HepG2 (cell line): ENCODE data around the gene GMPPA. TPM values are rescaled to one million over a fixed set of nuclear protein-coding genes. Genes with fewer than 3 reads are reported as not detected.

Source experiments
- ADNP ChIP-seq: sonication (generic); formaldehyde crosslinking; IDR thresholded peaks from 2 replicates; pipeline ENCODE4 v1.4.0; 2020; ENCODE audit warnings: missing genetic modification reagents
- ERF ChIP-seq: IDR thresholded peaks from 2 replicates; pipeline ENCODE4 v1.6.1; 2018; ENCODE audit warnings: missing biosample characterization, missing genetic modification reagents
- FOXO1 ChIP-seq: sonication (generic); formaldehyde crosslinking; IDR thresholded peaks from 2 replicates; pipeline ENCODE4 v1.4.0; 2020; ENCODE audit warnings: missing genetic modification reagents
- GLMP ChIP-seq: sonication (generic); formaldehyde crosslinking; IDR thresholded peaks from 2 replicates; pipeline ENCODE4 v1.9.0; 2021; ENCODE audit warnings: missing genetic modification reagents, mild to moderate bottlenecking, borderline replicate concordance
- KDM2A ChIP-seq: sonication (generic); formaldehyde crosslinking; IDR thresholded peaks from 2 replicates; pipeline ENCODE4 v1.4.0; 2020; ENCODE audit warnings: low read depth, missing genetic modification reagents, borderline replicate concordance
- MAX ChIP-seq: IDR thresholded peaks from 2 replicates; pipeline ENCODE4 v1.6.1; 2012; ENCODE audit warnings: inconsistent platforms
- MAZ ChIP-seq, 2 experiments: sonication (generic) in 1 of 2; formaldehyde crosslinking in 1 of 2; IDR thresholded peaks; 2 replicates each; pipeline versions ENCODE4 v1.5.0 to v1.6.1; 2012 to 2020; ENCODE audit warnings: low read depth in 2 of 2, mild to moderate bottlenecking in 2 of 2, borderline replicate concordance in 1 of 2, improper control_type of control experiment in 1 of 2, low read length in 1 of 2, missing genetic modification reagents in 1 of 2, moderate library complexity in 1 of 2
- MED1 ChIP-seq: sonication (generic); formaldehyde crosslinking; IDR thresholded peaks from 2 replicates; pipeline ENCODE4 v1.4.0; 2020; ENCODE audit warnings: missing genetic modification reagents
- MEIS1 ChIP-seq: sonication (generic); formaldehyde crosslinking; IDR thresholded peaks from 2 replicates; pipeline ENCODE4 v1.9.0; 2021; ENCODE audit warnings: mild to moderate bottlenecking, missing genetic modification reagents, moderate library complexity, borderline replicate concordance
- NFE2L1 ChIP-seq: sonication (generic); formaldehyde crosslinking; IDR thresholded peaks from 2 replicates; pipeline ENCODE4 v1.4.0; 2020; ENCODE audit warnings: missing genetic modification reagents, mild to moderate bottlenecking, borderline replicate concordance
- NFRKB ChIP-seq: fragments of 450-650 bp; IDR thresholded peaks from 2 replicates; pipeline ENCODE4 v1.6.1; 2017
- NONO ChIP-seq, 2 experiments: fragments of 450-650 bp in 1 of 2; sonication (generic) in 1 of 2; formaldehyde crosslinking in 1 of 2; IDR thresholded peaks in 1 of 2; conservative IDR thresholded peaks in 1 of 2; 2 replicates each; pipeline versions ENCODE4 v1.6.1 to v1.8.0; 2017 to 2022; ENCODE audit warnings: mild to moderate bottlenecking in 1 of 2, missing genetic modification reagents in 1 of 2, moderate library complexity in 1 of 2
- PHF8 ChIP-seq: sonication (generic); formaldehyde crosslinking; IDR thresholded peaks from 2 replicates; pipeline ENCODE4 v1.5.0; 2020; ENCODE audit warnings: missing genetic modification reagents
- POLR2AphosphoS2 ChIP-seq: IDR thresholded peaks from 2 replicates; pipeline ENCODE4 v1.6.1; 2011; ENCODE audit warnings: low read depth, low read length, improper control_type of control experiment
- ZBTB49 ChIP-seq: sonication (generic); formaldehyde crosslinking; IDR thresholded peaks from 2 replicates; pipeline ENCODE4 v1.4.0; 2020; ENCODE audit warnings: missing genetic modification reagents, borderline replicate concordance
- ZFP37 ChIP-seq: sonication (generic); formaldehyde crosslinking; IDR thresholded peaks from 2 replicates; pipeline ENCODE4 v1.4.0; 2020; ENCODE audit warnings: missing genetic modification reagents, borderline replicate concordance
- ZNF451 ChIP-seq: sonication (generic); formaldehyde crosslinking; IDR thresholded peaks from 2 replicates; pipeline ENCODE4 v1.5.0; 2020; ENCODE audit warnings: mild to moderate bottlenecking, missing genetic modification reagents
- ZNF543 ChIP-seq: sonication (generic); formaldehyde crosslinking; IDR thresholded peaks from 2 replicates; pipeline ENCODE4 v1.4.0; 2020; ENCODE audit warnings: mild to moderate bottlenecking, missing genetic modification reagents
- ZNF75D ChIP-seq: sonication (generic); formaldehyde crosslinking; IDR thresholded peaks from 2 replicates; pipeline ENCODE4 v1.8.1; 2023; ENCODE audit warnings: missing genetic modification reagents, mild to moderate bottlenecking, borderline replicate concordance
- ZNF766 ChIP-seq: sonication (generic); formaldehyde crosslinking; IDR thresholded peaks from 2 replicates; pipeline ENCODE4 v1.5.0; 2020; ENCODE audit warnings: missing genetic modification reagents, borderline replicate concordance
- polyA plus RNA-seq, 8 experiments: library from polyadenylated mRNA; depleted of rRNA in 3 of 8; stranded (reverse) in 7 of 8; unstranded in 1 of 8; fragments of >200 nt; fragmentation: Illumina TruSeq in 4 of 8; extraction: Trizol in 4 of 8; gene quantifications; 2 replicates each; pipeline versions ENCODE4 v1.2.1 to v1.2.3, GENCODE V29; 2011 to 2016; ENCODE audit warnings: low read depth in 4 of 8, missing spikeins in 1 of 8, mixed read lengths in 1 of 8; ENCODE audit not compliant: insufficient read depth in 1 of 8
- total RNA-seq, 5 experiments: library from RNA; depleted of rRNA; stranded (reverse); fragments of >200 nt; fragmentation: Illumina TruSeq; extraction: Trizol; gene quantifications; 2 replicates each; pipeline ENCODE4 v1.2.3, GENCODE V29; 2016; ENCODE audit warnings: low read depth in 1 of 5
- TF ChIP-seq, protein P1 (sequence below): sonication (generic); formaldehyde crosslinking; IDR thresholded peaks from 2 replicates; pipeline ENCODE4 v1.4.0; 2020; ENCODE audit warnings: missing genetic modification reagents, mild to moderate bottlenecking, borderline replicate concordance

Gene GMPPA
- total and polyA plus RNA-seq, 2 of the 13 experiments (the other 11 are each of a cell fraction or from before 2014, with no cell fraction given): 81.1 to 106 TPM

DNA sequence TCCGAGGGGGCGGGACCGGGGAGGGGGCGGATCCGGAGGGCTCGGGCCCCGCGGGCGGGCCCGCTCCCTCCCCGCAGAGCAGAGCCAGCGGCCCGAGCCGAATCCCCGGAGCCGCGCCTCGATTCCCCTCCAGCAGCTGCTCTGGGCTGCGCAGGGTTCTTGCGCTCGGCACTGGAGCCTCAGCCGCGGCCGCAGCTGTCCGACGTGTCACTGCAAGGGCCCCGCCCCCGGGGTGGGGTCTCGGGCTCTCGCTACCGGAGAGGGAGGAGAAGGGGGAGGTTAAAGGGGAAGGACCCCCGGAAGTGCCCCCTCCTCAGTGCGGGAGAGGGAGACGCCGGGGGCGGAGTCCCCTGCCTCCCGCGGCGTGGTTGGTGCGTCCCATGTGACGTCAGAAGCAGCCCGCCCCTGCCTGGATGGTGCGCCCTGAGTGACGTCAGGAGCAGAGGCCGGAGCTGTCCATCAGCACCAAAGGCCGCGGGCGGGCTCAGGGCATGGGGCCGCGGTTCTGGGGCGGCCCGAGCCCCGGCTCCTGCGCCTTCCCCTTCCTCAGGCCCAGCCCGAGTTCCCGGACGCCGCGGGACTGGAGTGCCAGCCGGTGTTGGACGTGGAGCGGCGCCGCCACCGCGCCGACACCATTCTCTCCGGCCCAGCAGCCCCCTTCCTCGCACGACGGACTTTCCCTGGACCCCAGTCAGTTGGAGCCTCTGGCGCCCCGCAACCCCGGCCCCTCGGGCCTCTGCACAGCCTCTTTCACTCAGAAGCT, 45.1 kb downstream of the GMPPA start, which contains the start of the genes CHPF and TMEM198 (continued):
- TF ChIP-seq FOXO1 (CRISPR knock-in tag) (peak; percentile 42), ZNF75D (no peak), MED1 (peak; percentile 82), MAX (peak; percentile 69), ZBTB49 (CRISPR knock-in tag) (peak; percentile 78; the same call in 1 of the 2 replicates), ZFP37 (CRISPR knock-in tag) (peak; percentile 95; the same call in 1 of the 2 replicates), ADNP (CRISPR knock-in tag) (no peak), NFE2L1 (CRISPR knock-in tag) (no peak), ZNF766 (0 out of 2 replicates have a peak, but pooled peaks have one; percentile 85), KDM2A (CRISPR knock-in tag) (peak; percentile 97), PHF8 (CRISPR knock-in tag) (peak; percentile 70), ZNF543 (CRISPR knock-in tag) (peak; percentile 80), NFRKB (no peak), POLR2AphosphoS2 (no peak), MAZ (IDR thresholded peaks at IDR 0.05; ENCODE audit: borderline replicate concordance, low read depth, low read length) (peak; percentile 99), MAZ (CRISPR knock-in tag; IDR thresholded peaks at IDR 0.05; ENCODE audit: low read depth) (peak; percentile 93), NONO (IDR thresholded peaks at IDR 0.05) (no peak), NONO (CRISPR knock-in tag; conservative IDR thresholded peaks at IDR 0.05) (peak; percentile 75), ZNF451 (CRISPR knock-in tag) (no peak), MEIS1 (peak; percentile 90; the same call in 1 of the 2 replicates), ERF (CRISPR knock-in tag) (peak; percentile 90), GLMP (CRISPR knock-in tag) (no peak)
- TF ChIP-seq, protein P1, sequence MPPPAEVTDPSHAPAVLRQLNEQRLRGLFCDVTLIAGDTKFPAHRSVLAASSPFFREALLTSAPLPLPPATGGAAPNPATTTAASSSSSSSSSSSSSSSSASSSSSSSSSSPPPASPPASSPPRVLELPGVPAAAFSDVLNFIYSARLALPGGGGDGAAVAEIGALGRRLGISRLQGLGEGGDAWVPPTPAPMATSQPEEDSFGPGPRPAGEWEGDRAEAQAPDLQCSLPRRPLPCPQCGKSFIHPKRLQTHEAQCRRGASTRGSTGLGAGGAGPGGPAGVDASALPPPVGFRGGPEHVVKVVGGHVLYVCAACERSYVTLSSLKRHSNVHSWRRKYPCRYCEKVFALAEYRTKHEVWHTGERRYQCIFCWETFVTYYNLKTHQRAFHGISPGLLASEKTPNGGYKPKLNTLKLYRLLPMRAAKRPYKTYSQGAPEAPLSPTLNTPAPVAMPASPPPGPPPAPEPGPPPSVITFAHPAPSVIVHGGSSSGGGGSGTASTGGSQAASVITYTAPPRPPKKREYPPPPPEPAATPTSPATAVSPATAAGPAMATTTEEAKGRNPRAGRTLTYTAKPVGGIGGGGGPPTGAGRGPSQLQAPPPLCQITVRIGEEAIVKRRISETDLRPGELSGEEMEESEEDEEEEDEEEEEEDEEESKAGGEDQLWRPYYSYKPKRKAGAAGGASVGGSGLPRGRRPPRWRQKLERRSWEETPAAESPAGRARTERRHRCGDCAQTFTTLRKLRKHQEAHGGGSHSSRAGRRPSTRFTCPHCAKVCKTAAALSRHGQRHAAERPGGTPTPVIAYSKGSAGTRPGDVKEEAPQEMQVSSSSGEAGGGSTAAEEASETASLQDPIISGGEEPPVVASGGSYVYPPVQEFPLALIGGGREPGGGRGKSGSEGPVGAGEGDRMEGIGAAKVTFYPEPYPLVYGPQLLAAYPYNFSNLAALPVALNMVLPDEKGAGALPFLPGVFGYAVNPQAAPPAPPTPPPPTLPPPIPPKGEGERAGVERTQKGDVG: peak; percentile 81; the same call in 1 of the 2 replicates
